ENCODE data around the gene ARHGEF16. TPM values are rescaled to one million over a fixed set of nuclear protein-coding genes. Genes with fewer than 3 reads are reported as not detected.

ARHGEF16 gene
- total and polyA plus RNA-seq, 8 donors: 14.6 to 149 (median 39.2) TPM

DNA sequence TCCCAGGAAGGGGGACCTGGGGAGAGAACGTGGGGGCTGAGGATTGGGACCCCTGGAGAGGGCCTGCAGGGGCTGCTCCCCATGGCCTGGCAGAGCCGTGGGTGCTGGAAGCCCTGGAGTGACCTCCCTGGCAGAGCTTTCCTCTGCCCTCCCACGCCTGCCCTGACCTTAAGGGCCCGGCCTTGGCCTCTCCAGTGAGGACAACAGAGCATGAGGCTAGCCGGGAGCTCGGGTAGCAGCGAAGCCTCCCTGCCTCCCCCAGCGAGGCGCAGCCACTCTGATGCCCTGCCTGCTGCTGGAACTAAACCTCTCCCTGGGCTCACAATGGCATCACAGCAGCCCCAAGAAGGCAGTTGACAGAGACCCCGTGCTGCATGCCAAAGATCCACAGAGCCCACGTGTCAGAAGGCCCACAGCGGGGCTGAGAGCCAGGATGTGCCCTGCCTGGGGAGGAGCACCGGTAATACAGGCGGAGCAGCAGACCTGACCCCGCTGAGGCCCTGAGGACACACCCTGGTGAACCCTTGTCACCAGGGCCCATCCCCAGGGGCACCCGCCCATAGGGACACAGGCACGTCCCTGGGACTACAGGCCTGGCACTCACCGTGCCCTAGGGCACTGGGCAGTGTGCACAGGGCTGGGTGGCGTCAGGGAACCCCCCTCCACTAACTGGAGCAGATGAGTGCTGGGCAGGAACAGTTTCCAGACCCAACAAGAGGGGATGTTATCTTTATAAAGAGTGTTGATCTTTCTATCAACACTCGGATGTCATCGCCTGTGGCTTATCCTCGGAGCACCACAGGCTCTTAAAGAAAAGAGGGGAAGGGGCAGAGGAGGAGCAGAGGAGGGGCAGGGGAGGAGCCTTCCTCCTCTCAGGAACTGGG is 48.4 kb downstream of the ARHGEF16 start:
- intact Hi-C loops (cut with DNase I; ENCODE audit: low total_unique reads): no loop called here
- no peaks in the 10 kb centered on the region for H3K4me1 ChIP-seq
- no peaks in the 10 kb centered on the region for H3K9me3 ChIP-seq
- no peak for DNase-seq
- no peak overlapping the region for H3K4me3 ChIP-seq
- no peaks in the 10 kb centered on the region for H3K27me3 ChIP-seq
- WGBS, 5 donors: 76 to 83% (median 78%) methylated on average over 8 to 22 of the region's 22 CpGs
- peaks cover 0 to 20% (median 11%) of the 10 kb centered on the region in 4 donors for H3K36me3 ChIP-seq
- TF ChIP-seq POLR2AphosphoS5 (IDR thresholded peaks at IDR 0.05): no peak
- TF ChIP-seq EP300 (IDR thresholded peaks at IDR 0.05): no peak
- TF ChIP-seq, protein P1, sequence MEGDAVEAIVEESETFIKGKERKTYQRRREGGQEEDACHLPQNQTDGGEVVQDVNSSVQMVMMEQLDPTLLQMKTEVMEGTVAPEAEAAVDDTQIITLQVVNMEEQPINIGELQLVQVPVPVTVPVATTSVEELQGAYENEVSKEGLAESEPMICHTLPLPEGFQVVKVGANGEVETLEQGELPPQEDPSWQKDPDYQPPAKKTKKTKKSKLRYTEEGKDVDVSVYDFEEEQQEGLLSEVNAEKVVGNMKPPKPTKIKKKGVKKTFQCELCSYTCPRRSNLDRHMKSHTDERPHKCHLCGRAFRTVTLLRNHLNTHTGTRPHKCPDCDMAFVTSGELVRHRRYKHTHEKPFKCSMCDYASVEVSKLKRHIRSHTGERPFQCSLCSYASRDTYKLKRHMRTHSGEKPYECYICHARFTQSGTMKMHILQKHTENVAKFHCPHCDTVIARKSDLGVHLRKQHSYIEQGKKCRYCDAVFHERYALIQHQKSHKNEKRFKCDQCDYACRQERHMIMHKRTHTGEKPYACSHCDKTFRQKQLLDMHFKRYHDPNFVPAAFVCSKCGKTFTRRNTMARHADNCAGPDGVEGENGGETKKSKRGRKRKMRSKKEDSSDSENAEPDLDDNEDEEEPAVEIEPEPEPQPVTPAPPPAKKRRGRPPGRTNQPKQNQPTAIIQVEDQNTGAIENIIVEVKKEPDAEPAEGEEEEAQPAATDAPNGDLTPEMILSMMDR (IDR thresholded peaks at IDR 0.05): no peak
- TF ChIP-seq POLR2A (IDR thresholded peaks at IDR 0.05): no peak
- H3K27ac ChIP-seq: no peak overlapping the region

DNA sequence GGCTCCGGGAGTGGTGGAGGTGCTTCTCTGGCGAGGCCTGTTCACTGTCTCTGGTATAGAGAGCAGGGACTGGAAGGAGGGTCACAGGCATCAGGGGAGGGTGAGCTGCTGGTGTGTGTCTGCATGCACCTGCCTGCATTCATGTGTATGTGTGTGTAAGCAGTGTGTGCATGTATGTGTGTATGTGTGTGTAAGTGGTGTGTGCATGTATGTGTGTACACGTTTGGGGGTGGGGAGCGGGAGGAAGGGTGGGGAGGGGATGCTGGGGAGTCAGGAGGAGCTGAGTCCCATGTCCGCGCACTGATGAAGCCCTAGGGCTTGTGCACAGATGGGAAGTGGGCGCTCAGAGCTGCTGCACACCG is 49.0 kb downstream of the ARHGEF16 start:
- Histone ChIP-seq H3K4me3 (no peak overlapping the region), H3K27ac (no peak overlapping the region), H3K27me3 (no peaks in the 10 kb centered on the region), H3K4me1 (no peaks in the 10 kb centered on the region), H3K36me3 (peaks cover 0 to 26% (median 12%) of the 10 kb centered on the region in 4 donors), H3K9me3 (no peaks in the 10 kb centered on the region)
- TF ChIP-seq POLR2AphosphoS5 (IDR thresholded peaks at IDR 0.05) (no peak), POLR2A (IDR thresholded peaks at IDR 0.05) (no peak), EP300 (IDR thresholded peaks at IDR 0.05) (no peak)
- TF ChIP-seq, protein P1 (IDR thresholded peaks at IDR 0.05): no peak
- DNase-seq: no peak
- intact Hi-C loops (cut with DNase I; ENCODE audit: low total_unique reads): no loop called here
- 80 to 89% (median 84%) methylated on average over 7 to 8 of the region's 8 CpGs for WGBS, 5 donors

DNA sequence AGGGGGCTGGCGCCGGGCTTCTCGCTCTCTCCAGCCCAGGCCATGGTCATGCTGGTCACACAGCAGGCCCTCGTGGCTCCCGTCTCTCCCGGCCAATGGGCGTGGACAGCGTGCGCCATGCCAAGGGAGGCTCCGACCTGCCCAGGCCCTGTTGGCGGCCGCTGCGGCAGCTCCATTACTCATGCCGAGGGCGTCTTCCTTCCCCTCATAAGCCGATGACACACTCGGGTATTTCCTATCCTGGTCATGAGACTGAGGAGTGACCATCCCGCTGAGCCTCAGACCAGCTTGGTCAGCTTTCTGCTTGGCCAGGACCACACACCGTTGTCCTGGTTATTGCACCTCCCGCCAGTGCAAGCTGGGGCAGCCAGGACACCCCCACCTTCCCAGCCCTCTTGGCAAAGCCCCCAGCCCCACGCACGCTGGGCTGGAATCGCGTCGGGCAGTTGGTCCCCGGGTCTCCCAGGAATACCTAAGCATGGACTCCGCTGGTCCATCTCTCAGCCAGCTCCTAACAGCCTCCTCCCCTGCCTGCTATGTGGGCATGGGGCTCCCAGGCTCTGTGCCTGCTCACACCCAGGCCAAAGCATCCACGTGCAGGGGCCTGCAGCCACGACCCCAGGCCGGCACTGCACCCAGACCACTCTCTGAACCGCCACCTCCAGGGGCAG is 49.8 kb downstream of the ARHGEF16 start:
- Histone ChIP-seq H3K4me3 (no peak overlapping the region), H3K4me1 (no peaks in the 10 kb centered on the region), H3K9me3 (no peaks in the 10 kb centered on the region), H3K27me3 (no peaks in the 10 kb centered on the region), H3K27ac (peak overlapping the region in 1 of 5 donors; percentile 54), H3K36me3 (peaks cover 0 to 33% (median 10%) of the 10 kb centered on the region in 4 donors)
- DNase-seq: peak in 1 of 2 donors; percentile 46
- WGBS, 5 donors: 77 to 90% (median 85%) methylated on average over 30 to 31 of the region's 31 CpGs
- TF ChIP-seq, protein P1 (IDR thresholded peaks at IDR 0.05): no peak
- TF ChIP-seq EP300 (IDR thresholded peaks at IDR 0.05) (no peak), POLR2A (IDR thresholded peaks at IDR 0.05) (no peak), POLR2AphosphoS5 (IDR thresholded peaks at IDR 0.05) (no peak)
- intact Hi-C loops (cut with DNase I; ENCODE audit: low total_unique reads): no loop called here

DNA sequence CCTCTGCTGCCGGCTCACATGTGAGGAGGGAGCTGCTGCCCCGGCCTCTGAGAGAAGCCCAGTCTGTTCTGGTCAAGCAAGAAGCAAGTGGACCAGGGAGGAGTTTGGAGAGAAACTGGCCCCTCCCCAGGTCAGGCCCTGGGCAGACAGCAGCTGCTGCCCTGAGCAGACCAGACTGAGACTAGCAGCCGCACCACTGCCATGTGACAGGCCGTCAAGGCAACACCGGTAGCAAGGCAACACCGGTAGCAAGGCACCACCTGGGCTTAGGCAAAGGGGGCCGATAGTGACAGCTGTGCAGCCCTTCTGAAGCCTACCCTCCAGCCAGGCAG is 50.3 kb downstream of the ARHGEF16 start:
- no peaks in the 10 kb centered on the region for H3K27me3 ChIP-seq
- H3K9me3 ChIP-seq: no peaks in the 10 kb centered on the region
- peak overlapping the region in 1 of 5 donors; percentile 54 for H3K27ac ChIP-seq
- peaks cover 0 to 33% (median 8%) of the 10 kb centered on the region in 4 donors for H3K36me3 ChIP-seq
- TF ChIP-seq POLR2A (IDR thresholded peaks at IDR 0.05) (no peak), POLR2AphosphoS5 (IDR thresholded peaks at IDR 0.05) (no peak), EP300 (IDR thresholded peaks at IDR 0.05) (no peak)
- TF ChIP-seq, protein P1 (IDR thresholded peaks at IDR 0.05): no peak
- intact Hi-C loops (cut with DNase I; ENCODE audit: low total_unique reads): no loop called here
- DNase-seq: no peak
- H3K4me1 ChIP-seq: no peaks in the 10 kb centered on the region
- 85 to 100% (median 87%) methylated on average over 1 to 7 of the region's 7 CpGs for WGBS, 5 donors
- no peak overlapping the region for H3K4me3 ChIP-seq
